SK-N-SH treated with all-trans-retinoic acid at 6 μM for 48 hours (cell line): ENCODE results near the gene IMMP2L.

Source experiments
- ARNTL ChIP-seq: fragments of 450-650 bp; formaldehyde crosslinking; IDR thresholded peaks from 2 replicates; pipeline ENCODE4 v1.5.0; 2020; ENCODE audit warnings: low read depth, mild to moderate bottlenecking, moderate library complexity, borderline replicate concordance
- BACH2 ChIP-seq: fragments of 250-450 bp; sonication (Bioruptor Pico); IDR thresholded peaks from 2 replicates; pipeline ENCODE4 v1.9.0; 2021; ENCODE audit warnings: mild to moderate bottlenecking, borderline replicate concordance
- CSDC2 ChIP-seq: fragments of 250-450 bp; sonication (Bioruptor Pico); IDR thresholded peaks from 2 replicates; pipeline ENCODE4 v1.5.0; 2020; ENCODE audit warnings: mild to moderate bottlenecking, moderate library complexity
- ISL1 ChIP-seq: fragments of 250-450 bp; sonication (Bioruptor Pico); IDR thresholded peaks from 2 replicates; pipeline ENCODE4 v2.1.2; 2022; ENCODE audit warnings: mild to moderate bottlenecking, moderate library complexity
- PATZ1 ChIP-seq: fragments of 250-450 bp; sonication (Bioruptor Pico); IDR thresholded peaks from 2 replicates; pipeline ENCODE4 v1.8.0; 2020; ENCODE audit warnings: mild to moderate bottlenecking, moderate library complexity, borderline replicate concordance
- POU6F1 ChIP-seq: fragments of 250-450 bp; sonication (Bioruptor Pico); IDR thresholded peaks from 2 replicates; pipeline ENCODE4 v1.8.0; 2021; ENCODE audit warnings: low read depth, mild to moderate bottlenecking, moderate library complexity, borderline replicate concordance
- PPARA ChIP-seq: fragments of 250-450 bp; sonication (Bioruptor Pico); IDR thresholded peaks from 2 replicates; pipeline ENCODE4 v1.5.0; 2020; ENCODE audit warnings: mild to moderate bottlenecking, borderline replicate concordance
- TCF4 ChIP-seq: fragments of 250-450 bp; sonication (Bioruptor Pico); IDR thresholded peaks from 2 replicates; pipeline ENCODE4 v1.8.0; 2021; ENCODE audit warnings: mild to moderate bottlenecking, moderate library complexity, borderline replicate concordance
- ZFP30 ChIP-seq: fragments of 450-650 bp; formaldehyde crosslinking; IDR thresholded peaks from 2 replicates; pipeline ENCODE4 v1.5.0; 2022; ENCODE audit warnings: mild to moderate bottlenecking, moderate library complexity
- ZNF70 ChIP-seq: fragments of 450-650 bp; formaldehyde crosslinking; IDR thresholded peaks from 2 replicates; pipeline ENCODE4 v1.5.0; 2020; ENCODE audit warnings: mild to moderate bottlenecking, moderate library complexity
- ZNF8 ChIP-seq: fragments of 450-650 bp; formaldehyde crosslinking; IDR thresholded peaks from 2 replicates; pipeline ENCODE4 v1.5.0; 2020; ENCODE audit warnings: mild to moderate bottlenecking, moderate library complexity
- TF ChIP-seq, protein P1 (sequence below): fragments of 250-450 bp; sonication (Bioruptor Pico); IDR thresholded peaks from 2 replicates; pipeline ENCODE4 v1.5.1; 2020; ENCODE audit warnings: low read depth, mild to moderate bottlenecking, moderate library complexity
- TF ChIP-seq, protein P2 (sequence below): fragments of 250-450 bp; sonication (Bioruptor Pico); IDR thresholded peaks from 2 replicates; pipeline ENCODE4 v1.5.1; 2021; ENCODE audit warnings: mild to moderate bottlenecking, moderate library complexity

GRCh38 chr7:110693344-110693743, 868.9 kb downstream of the IMMP2L start:
- TF ChIP-seq ISL1 (CRISPR knock-in tag) (no peak), POU6F1 (CRISPR knock-in tag) (no peak), CSDC2 (no peak), BACH2 (CRISPR knock-in tag) (no peak), PPARA (CRISPR knock-in tag) (no peak), ZNF70 (CRISPR knock-in tag) (no peak), ARNTL (CRISPR knock-in tag) (no peak), PATZ1 (no peak), ZFP30 (no peak), TCF4 (CRISPR knock-in tag) (no peak), ZNF8 (CRISPR knock-in tag) (no peak)
- TF ChIP-seq, protein P1, sequence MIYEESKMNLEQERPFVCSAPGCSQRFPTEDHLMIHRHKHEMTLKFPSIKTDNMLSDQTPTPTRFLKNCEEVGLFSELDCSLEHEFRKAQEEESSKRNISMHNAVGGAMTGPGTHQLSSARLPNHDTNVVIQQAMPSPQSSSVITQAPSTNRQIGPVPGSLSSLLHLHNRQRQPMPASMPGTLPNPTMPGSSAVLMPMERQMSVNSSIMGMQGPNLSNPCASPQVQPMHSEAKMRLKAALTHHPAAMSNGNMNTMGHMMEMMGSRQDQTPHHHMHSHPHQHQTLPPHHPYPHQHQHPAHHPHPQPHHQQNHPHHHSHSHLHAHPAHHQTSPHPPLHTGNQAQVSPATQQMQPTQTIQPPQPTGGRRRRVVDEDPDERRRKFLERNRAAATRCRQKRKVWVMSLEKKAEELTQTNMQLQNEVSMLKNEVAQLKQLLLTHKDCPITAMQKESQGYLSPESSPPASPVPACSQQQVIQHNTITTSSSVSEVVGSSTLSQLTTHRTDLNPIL (CRISPR knock-in tag) = no peak
- TF ChIP-seq, protein P2, sequence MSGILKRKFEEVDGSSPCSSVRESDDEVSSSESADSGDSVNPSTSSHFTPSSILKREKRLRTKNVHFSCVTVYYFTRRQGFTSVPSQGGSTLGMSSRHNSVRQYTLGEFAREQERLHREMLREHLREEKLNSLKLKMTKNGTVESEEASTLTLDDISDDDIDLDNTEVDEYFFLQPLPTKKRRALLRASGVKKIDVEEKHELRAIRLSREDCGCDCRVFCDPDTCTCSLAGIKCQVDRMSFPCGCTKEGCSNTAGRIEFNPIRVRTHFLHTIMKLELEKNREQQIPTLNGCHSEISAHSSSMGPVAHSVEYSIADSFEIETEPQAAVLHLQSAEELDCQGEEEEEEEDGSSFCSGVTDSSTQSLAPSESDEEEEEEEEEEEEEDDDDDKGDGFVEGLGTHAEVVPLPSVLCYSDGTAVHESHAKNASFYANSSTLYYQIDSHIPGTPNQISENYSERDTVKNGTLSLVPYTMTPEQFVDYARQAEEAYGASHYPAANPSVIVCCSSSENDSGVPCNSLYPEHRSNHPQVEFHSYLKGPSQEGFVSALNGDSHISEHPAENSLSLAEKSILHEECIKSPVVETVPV (CRISPR knock-in tag) = no peak
